Right lobe of liver (tissue), 4 donors: ENCODE results near the gene TRIO.

ENCODE experiments used
- CTCF ChIP-seq, 4 donors: fragments of 200-600 bp in 3 of 4; fragments of 450-650 bp in 1 of 4; IDR thresholded peaks; one replicate each; pipeline versions ENCODE4 v1.5.1 to v1.8.0; 2016 to 2022; ENCODE audit warnings: antibody characterized with exemption in 4 of 4, mild to moderate bottlenecking in 2 of 4
- POLR2A ChIP-seq: fragments of 450-650 bp; IDR thresholded peaks from one replicate; pipeline ENCODE4 v1.6.1; 2017; ENCODE audit warnings: antibody characterized with exemption, mild to moderate bottlenecking
- donor health status: DM: no; HTN: no; CAD: no.
- donor health status: DM: no; HTN: no; CAD: no.
- donor health status: DM: no; HTN: yes; CAD: no.

DNA sequence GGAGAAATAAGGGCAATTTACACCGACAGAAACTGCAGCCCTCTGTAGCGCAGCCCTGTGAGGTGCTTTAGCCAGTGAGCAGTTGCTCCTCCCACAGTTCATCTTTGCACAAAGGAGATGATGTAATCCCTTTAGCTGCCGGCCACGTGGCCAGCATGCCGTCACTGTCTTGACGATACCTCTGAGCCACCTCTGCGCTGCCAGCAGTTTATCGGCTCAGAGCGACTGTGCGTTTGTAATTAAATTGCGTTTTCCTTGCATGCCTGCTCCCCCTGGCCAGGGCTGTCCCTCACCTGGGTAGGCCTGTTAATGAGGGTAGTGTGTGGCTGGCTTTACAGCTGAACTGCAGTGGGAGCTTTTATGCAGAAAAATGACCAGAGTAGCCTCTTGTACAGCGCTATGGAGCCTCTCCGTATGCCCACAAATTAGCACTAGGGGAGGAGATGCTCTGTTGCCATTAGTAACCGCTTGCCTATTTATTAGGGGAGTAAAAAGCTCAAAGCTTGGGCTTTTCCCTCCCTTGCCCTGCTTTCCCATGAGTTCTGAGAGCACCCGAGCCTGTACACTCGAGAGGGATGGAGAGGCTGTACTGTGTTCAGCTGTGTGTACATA lies 107.0 kb downstream of the TRIO start:
- TF ChIP-seq CTCF (IDR thresholded peaks at IDR 0.05) (no peak), POLR2A (no peak)
